Measurements from ENCODE around the gene ARL15.

ARL15 gene

GRCh38 chr5:53934151-53934820 lies 376.1 kb downstream of the ARL15 start:
- FAIRE-seq (no peak), DNase-seq (ENCODE audit: insufficient read length, low spot score) (no peak)
- no peak for TF ChIP-seq CTCF (IDR thresholded peaks at IDR 0.05; ENCODE audit: insufficient read depth, missing control alignments)

GRCh38 chr5:53932351-53932750 lies 378.0 kb downstream of the ARL15 start:
- DNase-seq (ENCODE audit: insufficient read length, low spot score) (no peak), FAIRE-seq (no peak)
- no peak for TF ChIP-seq CTCF (IDR thresholded peaks at IDR 0.05; ENCODE audit: insufficient read depth, missing control alignments)

GRCh38 chr5:53930457-53930856 lies 379.9 kb downstream of the ARL15 start:
- FAIRE-seq (no peak), DNase-seq (ENCODE audit: insufficient read length, low spot score) (no peak)
- no peak for TF ChIP-seq CTCF (IDR thresholded peaks at IDR 0.05; ENCODE audit: insufficient read depth, missing control alignments)

GRCh38 chr5:53929570-53929969 lies 380.8 kb downstream of the ARL15 start:
- no peak for DNase-seq (ENCODE audit: insufficient read length, low spot score)
- TF ChIP-seq CTCF (IDR thresholded peaks at IDR 0.05; ENCODE audit: insufficient read depth, missing control alignments), result no peak
- no peak for FAIRE-seq

- DNase-seq (ENCODE audit: insufficient read length, low spot score) (no peak), FAIRE-seq (no peak)
- no peak for TF ChIP-seq CTCF (IDR thresholded peaks at IDR 0.05; ENCODE audit: insufficient read depth, missing control alignments)
These were observed 381.2 kb downstream of the ARL15 start for GRCh38 chr5:53929152-53929551.

GRCh38 chr5:53928641-53929040 lies 381.7 kb downstream of the ARL15 start:
- FAIRE-seq (no peak), DNase-seq (ENCODE audit: insufficient read length, low spot score) (no peak)
- no peak for TF ChIP-seq CTCF (IDR thresholded peaks at IDR 0.05; ENCODE audit: insufficient read depth, missing control alignments)

GRCh38 chr5:53927668-53928247 lies 382.6 kb downstream of the ARL15 start:
- no peak for TF ChIP-seq CTCF (IDR thresholded peaks at IDR 0.05; ENCODE audit: insufficient read depth, missing control alignments)
- FAIRE-seq, result no peak
- DNase-seq (ENCODE audit: insufficient read length, low spot score), result no peak

All from D721Med (cell line).